M059J (cell line): ENCODE data around the gene USH1G. TPM values are rescaled to one million over a fixed set of nuclear protein-coding genes. Genes with fewer than 3 reads are reported as not detected.

Experiments
- DNase-seq: peaks from one replicate; pipeline ENCODE4 v3.0.0-alpha.2; 2012; ENCODE audit warnings: low read depth
- total RNA-seq: library from RNA; depleted of rRNA; stranded (reverse); fragments of >200 nt; shearing (Covaris generic); gene quantifications from 2 replicates; pipeline ENCODE4 v1.2.3, GENCODE V29; 2014

Gene USH1G
- total RNA-seq, 1 experiment from 2014 or later = not detected

DNA sequence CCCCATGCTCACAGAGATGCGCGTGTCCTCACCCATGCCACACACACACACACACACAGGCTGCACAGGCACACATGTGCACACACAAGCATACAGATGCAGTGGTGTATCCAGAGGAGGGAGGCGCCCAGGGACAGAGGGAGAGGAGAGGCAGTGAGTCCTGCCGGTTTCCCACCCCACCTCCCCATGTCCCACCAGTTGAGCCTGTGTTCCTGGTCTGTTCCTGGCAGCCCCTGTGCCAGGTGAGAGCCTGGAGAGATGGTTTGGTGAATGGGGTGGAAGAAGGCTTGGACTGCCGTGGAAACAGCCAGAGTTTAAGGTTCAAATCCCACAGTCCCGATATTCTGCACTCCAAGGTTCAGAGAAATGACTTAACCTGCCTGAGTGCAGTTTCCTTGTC is 19.4 kb downstream of the USH1G start:
- DNase-seq = no peak

DNA sequence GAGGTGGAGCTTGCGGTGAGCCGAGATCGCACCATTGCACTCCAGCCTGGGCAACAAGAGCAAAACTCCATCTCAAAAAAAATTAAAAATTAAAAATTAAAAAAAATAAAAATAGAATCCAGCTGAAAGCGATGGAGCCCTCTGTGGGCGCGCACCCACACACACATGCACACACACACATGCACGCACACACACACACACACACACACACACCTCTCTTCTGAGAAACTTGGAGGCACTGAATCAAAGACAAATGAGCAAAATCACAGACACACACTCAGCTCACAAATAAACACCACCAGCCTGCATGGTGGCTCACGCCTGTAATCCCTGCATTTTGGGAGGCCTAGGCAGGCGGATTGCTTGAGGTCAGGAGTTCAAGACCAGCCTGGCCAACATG is 20.0 kb downstream of the USH1G start:
- DNase-seq = no peak

DNA sequence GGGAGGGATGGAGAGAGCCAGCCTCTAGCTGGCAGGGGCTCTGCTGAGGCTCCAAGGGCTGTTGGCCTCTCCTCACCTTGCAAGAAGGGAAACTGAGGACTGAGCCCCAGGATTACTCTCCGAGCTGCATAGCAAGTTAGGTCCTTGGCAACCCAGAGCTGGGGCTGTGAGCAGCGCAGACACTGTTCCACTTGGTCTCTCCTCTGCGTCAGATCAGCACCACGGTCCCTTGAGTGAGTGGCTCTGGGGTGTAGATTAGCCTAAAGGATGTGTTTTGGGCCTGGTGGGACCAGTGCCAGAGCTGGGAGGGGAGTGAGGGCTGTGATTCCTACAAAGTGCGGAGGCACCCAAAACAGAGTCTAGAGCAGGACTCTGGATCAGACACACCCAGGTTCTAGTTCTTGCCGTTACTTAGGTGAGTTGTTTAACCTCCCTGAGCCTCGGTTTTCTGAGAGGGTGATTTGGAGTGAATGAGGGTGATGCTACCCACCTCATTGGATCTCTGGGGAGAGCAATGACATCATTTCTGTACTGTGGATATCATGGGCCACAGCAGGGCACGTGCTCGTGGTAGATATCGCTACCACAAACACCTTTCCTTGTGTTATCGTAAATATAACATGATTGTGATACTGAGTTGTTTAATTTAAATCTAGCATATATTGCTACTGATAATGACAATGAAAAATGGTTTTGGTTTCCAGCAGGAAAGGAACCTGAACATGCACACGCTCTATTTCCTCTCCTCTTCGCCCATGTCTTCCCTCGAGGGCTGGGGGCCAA is 21.5 kb downstream of the USH1G start:
- no peak for DNase-seq

DNA sequence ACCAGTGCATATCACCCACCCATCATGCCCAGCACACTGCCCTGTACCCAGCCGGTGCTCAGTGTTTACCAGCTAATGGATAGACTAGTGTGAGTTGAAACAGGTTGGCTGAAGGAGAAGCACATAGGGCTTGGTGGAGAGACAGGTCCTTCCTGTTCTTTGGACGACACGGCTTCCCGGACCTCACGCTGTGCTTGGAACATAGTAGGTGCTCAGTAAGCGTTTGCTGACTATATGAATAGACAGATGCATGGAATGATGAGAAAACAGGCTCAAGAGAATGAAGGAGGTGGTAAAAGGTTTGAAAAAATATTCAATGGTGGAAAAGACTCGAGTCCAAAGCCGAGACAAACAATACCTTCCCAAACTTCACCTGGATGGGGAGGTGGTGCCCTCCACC is 22.8 kb downstream of the USH1G start:
- DNase-seq = no peak

DNA sequence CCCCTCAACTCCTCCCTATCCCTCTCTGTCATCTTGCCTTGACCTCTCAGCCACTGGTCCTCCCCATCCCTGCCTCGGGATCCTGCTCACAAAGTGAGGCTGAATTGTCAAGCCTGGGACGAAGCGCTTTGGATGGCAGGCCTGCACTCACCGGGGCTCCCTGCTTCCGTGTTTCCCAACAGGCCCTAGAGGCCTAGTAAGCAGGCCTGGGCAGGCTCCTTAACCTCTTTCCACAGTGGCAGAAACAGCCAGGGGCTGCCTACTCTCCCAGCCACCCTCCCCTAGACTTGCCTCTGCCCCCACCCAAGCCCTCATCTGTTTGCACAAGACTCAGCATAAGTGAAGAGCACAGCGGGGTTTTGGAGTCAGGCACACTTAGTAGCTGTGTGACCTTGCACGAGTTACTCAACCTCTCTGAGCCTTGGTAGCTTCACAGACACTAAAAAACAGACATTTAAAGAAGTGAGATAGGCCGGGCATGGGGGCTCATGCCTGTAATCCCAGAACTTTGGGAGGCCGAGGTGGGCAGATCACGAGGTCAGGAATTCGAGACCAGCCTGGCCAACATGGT is 24.6 kb downstream of the USH1G start:
- no peak for DNase-seq

DNA sequence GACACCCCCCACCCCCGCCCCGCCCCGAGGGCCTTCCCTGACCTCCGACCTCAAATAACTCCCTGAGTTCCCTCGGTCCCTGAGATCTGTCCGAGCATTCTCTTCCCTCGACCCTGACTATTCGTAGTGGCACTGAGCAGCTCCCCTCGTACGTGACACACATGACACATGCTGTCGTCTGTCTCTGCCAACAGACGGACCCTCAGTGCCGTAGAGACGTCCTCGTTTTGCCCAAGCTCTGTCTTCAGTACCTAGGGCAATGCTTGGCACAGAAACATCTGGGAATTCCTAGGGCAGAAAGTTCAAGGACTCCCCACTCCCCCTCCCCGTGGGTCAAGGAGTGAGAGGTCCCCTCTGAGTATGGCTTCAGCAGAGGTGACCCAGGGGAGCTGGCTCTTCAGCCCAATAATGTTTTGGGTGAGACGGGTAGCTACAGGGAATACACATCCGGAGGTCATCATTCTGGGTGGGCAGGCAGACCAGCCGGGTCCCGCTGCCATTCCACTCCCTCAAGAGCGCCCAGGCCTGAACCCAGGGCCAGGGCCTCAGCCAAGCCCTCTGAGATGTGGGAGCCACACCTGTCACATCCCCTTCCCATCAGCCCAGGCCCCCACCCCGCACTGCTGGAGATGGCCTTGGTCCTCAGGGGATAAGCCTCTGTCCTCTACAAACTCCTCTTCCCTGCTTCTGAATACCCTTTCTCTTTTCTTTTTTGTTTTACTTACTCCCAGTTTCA is 29.0 kb downstream of the USH1G start:
- no peak for DNase-seq

DNA sequence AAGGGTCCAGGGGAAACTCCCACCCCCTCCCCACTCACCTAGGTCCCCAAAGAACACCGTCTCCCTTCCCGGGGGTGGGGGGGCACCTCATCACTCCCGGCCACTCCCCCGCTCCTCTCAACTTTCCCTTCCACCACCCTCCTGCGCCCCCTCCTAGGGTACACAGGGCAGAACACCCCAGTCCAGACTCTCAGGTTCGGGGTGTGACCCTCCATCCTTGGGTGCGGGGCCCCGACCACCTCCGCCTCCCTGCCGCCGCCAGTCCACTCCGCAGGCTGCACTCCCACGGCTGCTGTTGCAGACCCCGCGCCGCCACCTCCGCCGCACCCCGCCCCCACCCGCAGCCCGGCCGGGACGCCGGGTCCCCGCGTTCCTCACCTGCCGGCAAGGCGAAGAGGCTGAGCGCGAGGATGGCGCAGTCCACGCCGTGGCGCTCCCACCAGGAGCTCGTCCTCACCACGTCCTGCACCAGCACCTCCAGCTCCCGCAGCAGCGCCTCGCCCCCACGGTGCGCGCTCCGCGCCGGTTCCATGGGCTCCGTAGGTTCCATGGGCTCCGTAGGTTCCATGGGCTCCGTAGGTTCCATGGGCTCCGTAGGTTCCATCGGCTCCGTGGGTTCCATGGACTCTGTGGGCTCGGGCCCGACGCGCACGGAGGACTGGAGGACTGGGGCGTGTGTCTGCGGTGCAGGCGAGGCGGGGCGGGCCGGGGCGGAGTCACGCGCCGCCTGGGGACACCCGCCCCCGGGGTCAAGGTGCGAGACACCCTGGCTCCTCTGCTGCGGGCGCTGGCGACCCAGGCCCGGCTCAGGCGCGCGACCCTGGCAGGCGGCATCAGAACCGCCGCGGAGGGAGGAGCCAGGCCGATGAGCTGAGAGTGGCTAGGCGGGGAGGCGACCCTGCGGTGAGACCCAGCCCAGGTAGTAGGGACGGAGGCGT is 29.8 kb downstream of the USH1G start, which contains the start of gene FADS6:
FADS6 (minus strand) TSS at position 660 of the 938 bp plus-strand sequence; CDS start at position 622, 38 bp downstream.
- DNase-seq = no peak

DNA sequence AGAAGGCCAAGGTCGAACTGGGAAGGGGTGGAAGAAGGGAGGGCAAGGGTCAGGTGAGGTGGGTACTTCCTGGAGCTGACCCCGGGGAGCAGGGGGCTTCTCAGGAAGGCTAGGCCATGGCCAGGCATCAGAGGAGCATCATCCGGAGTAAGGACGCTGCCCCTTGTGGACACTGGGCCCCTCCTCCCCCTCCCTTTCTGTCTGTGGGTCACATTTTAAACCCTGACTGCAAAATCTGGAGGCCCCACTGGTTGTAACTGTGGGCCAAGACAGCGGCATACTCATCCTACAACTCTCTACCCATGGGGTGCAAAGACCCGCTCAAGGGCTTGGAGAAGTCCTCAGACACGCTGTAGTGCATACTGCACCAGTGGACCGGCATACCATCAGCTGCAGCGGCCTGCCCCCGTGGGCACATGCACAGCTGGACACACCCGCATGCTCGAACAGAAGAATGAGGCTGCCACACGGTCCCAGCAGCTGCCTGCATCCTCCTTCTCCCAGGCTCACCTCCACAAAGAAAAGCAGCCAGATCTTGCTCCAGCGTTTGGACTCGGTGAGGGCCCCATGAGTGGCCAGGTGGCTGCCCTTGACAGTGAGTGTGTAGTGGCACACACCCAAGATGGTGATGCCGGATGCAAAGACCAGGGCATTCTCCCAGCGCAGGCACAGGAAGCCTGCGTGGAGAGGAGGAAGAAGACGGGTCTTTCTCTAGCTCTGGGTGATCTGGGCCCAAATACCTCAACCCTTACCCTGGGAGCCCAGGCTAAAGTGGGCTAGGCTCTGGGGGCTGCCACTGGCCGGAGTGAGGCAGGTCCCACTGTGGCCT is 30.8 kb downstream of the USH1G start:
- no peak for DNase-seq

DNA sequence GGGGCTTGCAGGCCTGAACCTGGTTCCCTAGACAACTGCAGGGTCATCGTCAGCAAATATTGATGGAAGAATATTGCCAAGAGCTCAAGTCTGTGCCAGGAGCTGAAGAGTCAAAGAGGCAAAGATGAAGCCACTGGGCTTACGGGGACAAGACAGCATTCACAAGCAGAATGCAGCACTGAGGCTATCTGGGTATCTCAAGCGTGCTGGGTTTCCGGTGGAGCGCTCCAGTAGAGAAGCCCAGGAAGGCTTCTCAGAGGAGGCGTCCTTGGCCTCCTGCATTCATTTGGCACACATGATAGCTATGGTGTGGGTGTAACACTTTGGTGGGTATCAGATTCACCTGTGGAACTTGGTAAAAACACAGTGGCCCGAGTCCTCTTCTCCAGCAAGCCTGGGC is 32.5 kb downstream of the USH1G start:
- DNase-seq = no peak

DNA sequence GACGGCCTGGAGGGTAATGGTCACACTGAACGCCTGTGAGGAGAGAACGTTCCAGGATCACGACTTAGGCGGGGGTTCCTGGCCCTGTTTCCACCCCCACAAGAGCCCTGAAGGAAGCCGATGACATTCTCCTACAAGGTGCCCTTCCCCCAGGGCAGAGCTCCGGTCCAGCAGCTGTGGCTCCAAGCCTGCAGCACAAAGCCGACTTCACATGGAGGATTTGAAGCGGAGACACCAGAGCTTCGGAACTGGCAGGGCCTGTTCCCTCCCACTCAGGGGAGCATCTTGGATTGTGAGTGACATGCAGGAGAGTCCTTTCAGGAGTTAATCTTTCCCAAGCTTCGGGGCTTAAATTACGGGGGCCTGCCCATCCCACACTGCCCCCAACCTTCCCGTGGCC is 34.6 kb downstream of the USH1G start:
- DNase-seq = no peak

DNA sequence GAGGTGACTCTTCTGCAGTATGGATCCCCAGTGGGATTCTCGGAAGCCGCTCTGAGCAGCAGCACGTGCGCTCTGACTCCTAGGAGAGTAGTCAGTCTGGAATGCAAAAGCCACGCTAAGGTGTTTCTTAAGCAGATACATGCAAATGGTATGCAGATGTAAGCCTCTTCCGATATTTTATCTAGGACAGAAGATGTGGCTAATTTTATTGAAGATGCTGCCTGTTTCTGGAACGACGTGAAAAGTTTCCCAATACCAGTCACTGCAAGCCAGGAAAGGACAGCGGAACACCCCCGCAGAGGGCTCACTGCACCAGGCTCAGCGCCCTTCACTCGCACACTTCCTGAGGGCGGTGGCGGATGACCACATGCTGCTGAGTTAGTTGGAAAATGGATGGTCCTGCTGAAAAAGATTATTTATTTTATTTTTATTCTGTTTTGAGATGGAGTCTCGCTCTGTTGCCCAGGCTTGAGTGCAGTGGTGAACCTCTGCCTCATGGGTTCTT is 39.8 kb downstream of the USH1G start:
- DNase-seq = no peak

DNA sequence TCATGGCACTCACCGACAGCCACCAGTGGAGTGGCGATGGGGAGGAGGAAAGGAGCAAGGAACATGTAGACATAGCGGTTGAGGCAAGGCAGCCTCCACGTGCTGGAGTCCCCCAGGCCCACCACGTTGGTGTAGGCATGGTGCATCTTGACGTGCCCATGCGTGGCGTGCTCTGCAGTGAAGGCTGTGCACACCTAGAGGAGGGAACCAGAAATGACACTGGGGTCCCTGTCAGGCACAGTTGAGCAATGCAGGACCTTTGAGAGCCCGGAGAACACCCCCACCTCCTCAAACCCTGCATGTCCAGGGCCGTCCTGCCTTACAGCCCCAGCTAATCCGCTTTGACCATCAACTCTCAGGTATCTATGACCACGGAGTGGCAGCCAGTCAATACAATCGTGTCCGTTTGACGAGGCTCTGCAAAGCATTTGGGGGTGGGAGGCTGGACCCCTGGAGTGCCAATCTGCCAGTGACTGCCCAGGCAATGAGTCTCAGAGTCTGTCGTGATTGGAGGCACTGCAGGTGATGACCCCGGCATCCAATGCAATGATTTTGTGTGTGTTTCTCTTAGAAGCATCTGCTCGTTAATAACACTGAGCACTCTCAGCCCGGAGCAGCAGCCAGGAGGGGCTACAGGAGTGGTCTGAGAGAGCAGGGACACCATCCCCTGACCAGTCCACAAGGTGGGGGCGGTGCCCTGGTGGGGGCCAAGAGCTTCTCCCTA is 40.4 kb downstream of the USH1G start:
- DNase-seq = no peak

DNA sequence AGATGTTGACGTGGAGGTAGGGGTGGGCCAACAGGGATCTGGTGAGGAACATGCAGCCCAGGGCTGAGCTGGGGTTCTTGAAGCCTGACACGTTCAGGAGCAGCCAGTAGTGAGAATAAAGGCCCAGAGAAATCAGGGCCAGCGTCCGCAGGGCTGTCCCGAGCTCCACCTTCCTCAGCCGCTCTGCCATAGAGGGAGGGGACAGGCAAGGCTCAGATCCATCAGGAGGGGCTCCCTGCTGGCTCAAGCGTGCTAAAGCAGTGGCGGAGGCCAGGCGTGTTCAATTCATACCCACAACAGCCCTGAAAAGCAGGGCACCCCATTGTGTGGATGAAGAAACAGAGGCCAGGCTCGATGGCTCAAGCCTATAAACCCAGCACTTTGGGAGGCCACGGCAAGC is 42.0 kb downstream of the USH1G start:
- no peak for DNase-seq

DNA sequence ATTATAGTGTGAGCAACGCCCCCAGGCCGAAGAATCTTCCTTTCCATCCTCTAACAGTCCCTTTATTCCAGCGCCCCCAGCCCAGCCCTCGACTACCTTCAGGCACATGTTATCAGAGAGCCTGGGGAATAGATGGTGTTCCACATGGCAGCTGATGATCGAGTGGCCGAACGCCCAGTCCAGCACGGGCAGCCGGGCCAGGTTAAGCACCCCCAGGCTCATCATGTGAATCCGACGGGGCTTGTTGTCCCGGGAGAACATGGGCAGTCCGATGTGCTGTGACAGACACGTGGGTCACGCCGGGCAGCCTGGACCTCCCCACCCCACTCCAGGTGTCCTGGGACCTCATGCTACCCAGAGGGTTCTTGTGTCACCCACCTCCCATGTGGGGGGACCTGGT is 43.7 kb downstream of the USH1G start:
- DNase-seq = no peak

DNA sequence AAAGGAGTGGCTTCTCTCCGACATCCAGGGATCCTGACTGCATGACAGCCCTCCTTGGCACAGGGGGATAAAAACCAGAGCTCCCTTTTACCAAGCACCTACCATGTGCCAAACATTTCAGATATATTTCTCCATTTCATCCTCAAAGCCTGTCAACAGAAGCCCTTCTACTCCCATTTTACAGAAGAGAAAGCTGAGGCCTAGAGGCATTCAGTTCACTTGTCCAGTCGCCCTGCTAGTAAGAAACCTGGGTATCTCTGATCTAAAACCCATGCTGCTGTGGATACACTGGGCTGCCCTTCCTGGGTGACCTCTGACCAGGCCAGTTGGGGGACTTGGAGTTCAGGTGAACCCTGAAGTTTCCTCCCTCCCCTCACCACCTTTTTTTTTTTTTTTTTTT is 44.4 kb downstream of the USH1G start:
- no peak for DNase-seq

DNA sequence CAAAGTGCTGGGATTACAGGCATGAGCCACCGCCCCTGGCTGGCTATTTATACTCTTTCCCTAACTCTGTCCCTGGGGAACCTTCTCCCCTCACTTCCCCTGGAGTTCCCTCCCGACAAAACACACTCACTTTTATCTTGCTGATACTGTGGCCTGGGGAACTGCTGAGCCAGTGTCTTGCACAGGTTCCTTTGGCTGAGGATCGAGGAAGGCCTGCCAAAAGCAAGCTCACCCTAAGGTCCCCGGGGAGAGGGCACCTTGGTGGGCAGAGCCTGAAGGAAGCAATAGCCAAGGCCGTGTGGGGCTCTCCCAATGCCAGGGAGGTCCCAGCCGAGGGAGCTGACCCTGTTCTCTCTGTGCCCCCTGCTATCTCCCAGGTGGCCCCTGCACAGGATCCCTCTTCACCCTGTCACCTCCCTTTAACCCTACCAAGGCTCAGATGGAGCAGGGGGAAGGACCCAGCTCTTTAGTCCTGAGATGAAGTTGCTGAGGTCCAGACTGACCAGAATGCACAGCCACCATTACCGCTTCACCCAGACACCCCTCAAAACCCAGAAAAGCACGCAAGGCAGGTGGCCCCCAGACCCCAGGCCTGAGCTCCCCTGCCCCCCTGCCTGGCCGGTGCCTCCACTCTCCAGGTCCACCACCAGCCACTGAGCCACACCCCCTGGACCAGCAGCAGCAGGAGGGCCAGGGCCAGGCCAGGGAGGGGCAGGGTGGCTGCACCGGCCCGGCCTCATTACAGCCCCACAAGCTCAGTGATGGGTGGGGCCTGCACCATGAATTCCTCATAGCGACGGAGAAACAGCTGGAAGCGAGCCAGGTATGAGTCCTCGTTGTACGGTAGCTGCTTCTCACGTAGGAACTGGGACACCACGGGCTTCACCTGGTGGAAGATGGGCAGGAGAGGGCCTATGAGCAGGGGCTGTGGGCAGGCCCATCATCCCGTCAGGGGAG is 45.2 kb downstream of the USH1G start:
- DNase-seq = no peak

DNA sequence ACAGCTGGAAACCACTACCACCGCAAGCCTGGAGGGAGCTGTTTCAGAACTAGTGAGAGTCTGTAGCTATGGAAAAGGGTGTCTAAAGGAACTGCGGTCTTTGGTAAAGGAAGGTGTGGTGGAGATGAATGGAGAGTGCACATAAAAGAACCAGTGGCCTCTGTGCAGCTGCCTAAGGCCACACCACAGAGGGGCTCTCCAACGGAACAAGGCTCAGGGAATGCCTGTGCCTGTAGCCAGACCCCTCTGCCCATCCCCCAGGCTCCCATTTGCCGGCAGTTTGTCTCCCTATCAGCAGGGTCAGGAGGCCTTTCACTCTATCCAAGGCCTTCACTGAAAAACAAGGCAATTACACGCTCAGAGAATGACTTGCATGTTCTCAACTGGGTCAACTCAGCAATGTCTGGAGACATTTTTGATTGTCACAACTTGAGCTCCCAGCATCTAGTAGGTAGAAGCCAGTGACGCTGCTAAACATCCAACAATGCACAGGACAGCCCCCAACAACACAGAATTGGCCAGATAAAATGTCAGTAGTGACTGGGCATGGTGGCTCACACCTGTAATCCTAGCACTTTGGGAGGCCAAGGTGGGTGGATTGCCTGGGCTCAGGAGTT is 47.0 kb downstream of the USH1G start:
- DNase-seq = no peak
